Measurements from ENCODE around the gene P2RY4.

The P2RY4 gene

GRCh38 chrX:70264784-70265183 is 4.8 kb upstream of the P2RY4 start:
- no peak for DNase-seq
- no peak for TF ChIP-seq CTCF (IDR thresholded peaks at IDR 0.05; ENCODE audit: low read depth, low read length, missing control alignments)
- Histone ChIP-seq H3K36me3 (replicated peaks) (no peaks in the 10 kb centered on the region), H3K4me3 (ENCODE audit: low read depth, low read length) (no peak overlapping the region), H3K27ac (no peak overlapping the region), H3K27me3 (replicated peaks) (no peaks in the 10 kb centered on the region)
- in situ Hi-C loops (cut with HindIII; ENCODE audit: low pct_ligation_motif_present, low sequenced_read_pairs), result no loop called here

- H3K4me3 ChIP-seq (ENCODE audit: low read depth, low read length), result no peak overlapping the region
- DNase-seq, result peak; percentile 20
- H3K27ac ChIP-seq, result no peak overlapping the region
- in situ Hi-C loops (cut with HindIII; ENCODE audit: low pct_ligation_motif_present, low sequenced_read_pairs), result no loop called here
- TF ChIP-seq CTCF (IDR thresholded peaks at IDR 0.05; ENCODE audit: low read depth, low read length, missing control alignments), result peak; percentile 75
- H3K36me3 ChIP-seq (replicated peaks), result no peaks in the 10 kb centered on the region
- no peaks in the 10 kb centered on the region for H3K27me3 ChIP-seq (replicated peaks)
Measured at GRCh38 chrX:70262952-70263567, 3.1 kb upstream of the P2RY4 start.

GRCh38 chrX:70257423-70258288 is 2.3 kb downstream of the P2RY4 start:
- Histone ChIP-seq H3K27me3 (replicated peaks) (no peaks in the 10 kb centered on the region), H3K36me3 (replicated peaks) (no peaks in the 10 kb centered on the region), H3K27ac (no peak overlapping the region), H3K4me3 (ENCODE audit: low read depth, low read length) (no peak overlapping the region)
- no peak for TF ChIP-seq CTCF (IDR thresholded peaks at IDR 0.05; ENCODE audit: low read depth, low read length, missing control alignments)
- no peak for DNase-seq
- in situ Hi-C loops (cut with HindIII; ENCODE audit: low pct_ligation_motif_present, low sequenced_read_pairs), result no loop called here

- TF ChIP-seq CTCF (IDR thresholded peaks at IDR 0.05; ENCODE audit: low read depth, low read length, missing control alignments), result no peak
- H3K4me3 ChIP-seq (ENCODE audit: low read depth, low read length), result no peak overlapping the region
- no peak for DNase-seq
- H3K36me3 ChIP-seq (replicated peaks), result no peaks in the 10 kb centered on the region
- no peak overlapping the region for H3K27ac ChIP-seq
- in situ Hi-C loops (cut with HindIII; ENCODE audit: low pct_ligation_motif_present, low sequenced_read_pairs), result no loop called here
- no peaks in the 10 kb centered on the region for H3K27me3 ChIP-seq (replicated peaks)
Measured at GRCh38 chrX:70255452-70255851, 4.6 kb downstream of the P2RY4 start.

- Histone ChIP-seq H3K4me3 (ENCODE audit: low read depth, low read length) (no peak overlapping the region), H3K27me3 (replicated peaks) (no peaks in the 10 kb centered on the region), H3K36me3 (replicated peaks) (no peaks in the 10 kb centered on the region), H3K27ac (no peak overlapping the region)
- in situ Hi-C loops (cut with HindIII; ENCODE audit: low pct_ligation_motif_present, low sequenced_read_pairs), result no loop called here
- no peak for TF ChIP-seq CTCF (IDR thresholded peaks at IDR 0.05; ENCODE audit: low read depth, low read length, missing control alignments)
- no peak for DNase-seq
Measured at GRCh38 chrX:70254909-70255308, 5.1 kb downstream of the P2RY4 start.
